Lung (tissue), 12 donors: ENCODE results near the gene SHANK3. TPM values are rescaled to one million over a fixed set of nuclear protein-coding genes. Genes with fewer than 3 reads are reported as not detected.

Experiments
- ATAC-seq: fragments of 200-7000 bp; cut with Tn5 transposase; one replicate; pipeline ENCODE4 v1.9.1; 2020; ENCODE audit warnings: moderate number of reproducible peaks; ENCODE audit not compliant: insufficient read depth, low FRiP score
- DNase-seq, 3 donors: peaks; one replicate each; pipeline ENCODE4 v3.0.0-alpha.2; 2013 to 2017
- H3K27ac ChIP-seq, 2 donors: one replicate each; pipeline ENCODE4 v1.5.1; 2013; ENCODE audit warnings: mild to moderate bottlenecking in 2 of 2, moderate library complexity in 2 of 2, control low read depth in 1 of 2, inconsistent platforms in 1 of 2, low read depth in 1 of 2, low read length in 1 of 2
- H3K27me3 ChIP-seq, 3 donors: one replicate each; pipeline ENCODE4 v1.5.1; 2013; ENCODE audit warnings: low read length in 2 of 3; ENCODE audit not compliant: control insufficient read depth in 3 of 3, insufficient read depth in 3 of 3
- H3K36me3 ChIP-seq, 4 donors: one replicate each; pipeline ENCODE4 v1.5.1; 2013; ENCODE audit warnings: low read length in 4 of 4, mild to moderate bottlenecking in 1 of 4, moderate library complexity in 1 of 4; ENCODE audit not compliant: control insufficient read depth in 4 of 4, insufficient read depth in 4 of 4
- H3K4me1 ChIP-seq, 5 donors: one replicate each; pipeline ENCODE4 v1.5.1; 2013; ENCODE audit warnings: low read length in 5 of 5, mild to moderate bottlenecking in 2 of 5, moderate library complexity in 1 of 5; ENCODE audit not compliant: control insufficient read depth in 5 of 5, insufficient read depth in 5 of 5
- H3K4me3 ChIP-seq: one replicate; pipeline ENCODE4 v1.5.1; 2013; ENCODE audit warnings: mild to moderate bottlenecking, control low read depth, moderate library complexity
- H3K9ac ChIP-seq, 2 donors: one replicate each; pipeline ENCODE4 v1.5.1; 2013; ENCODE audit warnings: low read length in 2 of 2, control low read depth in 1 of 2; ENCODE audit not compliant: insufficient read depth in 1 of 2
- H3K9me3 ChIP-seq, 4 donors: one replicate each; pipeline ENCODE4 v1.5.1; 2013; ENCODE audit warnings: low read length in 3 of 4, mild to moderate bottlenecking in 1 of 4, moderate library complexity in 1 of 4; ENCODE audit not compliant: control insufficient read depth in 4 of 4, insufficient read depth in 3 of 4
- CTCF ChIP-seq: IDR thresholded peaks from 2 replicates; pipeline ENCODE4 v1.5.1; 2012; ENCODE audit warnings: mild to moderate bottlenecking; ENCODE audit errors: control extremely low read depth, extremely low read depth
- WGBS, 2 donors: extraction: QIAGEN DNeasy Blood & Tissue Kit; methylation state at CpG; one replicate each; pipeline ENCODE4 v1.1.7; 2013; 5-methylcytosine and 5-hydroxymethylcytosine counted together
- polyA plus RNA-seq, 2 donors: library from polyadenylated mRNA; stranded (reverse); fragments of 200-250 nt; gene quantifications; one replicate each; pipeline ENCODE4 v1.2.1, GENCODE V29; 2013
- total RNA-seq, 2 donors: library from RNA; depleted of rRNA in 1 of 2; stranded (reverse); fragments of >200 nt in 1 of 2; gene quantifications; one replicate each; pipeline ENCODE4 v1.2.1, GENCODE V29; 2014 to 2021
- donor health status: control.
- donor health status: control.
- donor health status: Bipolar disorder and iron deficiency.
- donor health status: healthy.
- donor health status: DM: yes; HTN: yes; CAD: no.

The SHANK3 gene
- total and polyA plus RNA-seq, 4 donors = 15.5 to 44.0 (median 22.8) TPM

- H3K36me3 ChIP-seq = peaks cover 0 to 21% (median 6%) of the 10 kb centered on the region in 4 donors
- no peak overlapping the region for H3K27ac ChIP-seq
- H3K4me3 ChIP-seq = no peak overlapping the region
- WGBS, 2 donors = 85 to 88% methylated on average over 20 of the region's 20 CpGs
- H3K9me3 ChIP-seq = no peaks in the 10 kb centered on the region
- ATAC-seq = no peak
- H3K9ac ChIP-seq = no peak overlapping the region
- no peak for TF ChIP-seq CTCF
- H3K27me3 ChIP-seq = no peaks in the 10 kb centered on the region
- no peak for DNase-seq
- peaks cover 0 to 11% (median 6%) of the 10 kb centered on the region in 5 donors for H3K4me1 ChIP-seq
Measured at GRCh38 chr22:50702821-50703725, 30.4 kb downstream of the SHANK3 start.

GRCh38 chr22:50703726-50704509, 31.3 kb downstream of the SHANK3 start:
- no peak for ATAC-seq
- H3K27ac ChIP-seq = no peak overlapping the region
- H3K9me3 ChIP-seq = no peaks in the 10 kb centered on the region
- H3K9ac ChIP-seq = no peak overlapping the region
- H3K36me3 ChIP-seq = peaks cover 0 to 17% (median 5%) of the 10 kb centered on the region in 4 donors
- H3K4me3 ChIP-seq = no peak overlapping the region
- 78 to 85% methylated on average over 36 of the region's 36 CpGs for WGBS, 2 donors
- DNase-seq = no peak
- H3K4me1 ChIP-seq = peaks cover 0 to 9% (median 6%) of the 10 kb centered on the region in 5 donors
- TF ChIP-seq CTCF = no peak
- H3K27me3 ChIP-seq = no peaks in the 10 kb centered on the region

GRCh38 chr22:50704510-50705218, 32.0 kb downstream of the SHANK3 start:
- no peak overlapping the region for H3K9ac ChIP-seq
- peaks cover 0 to 21% (median 5%) of the 10 kb centered on the region in 4 donors for H3K36me3 ChIP-seq
- no peak for DNase-seq
- no peak for TF ChIP-seq CTCF
- peaks cover 0 to 9% (median 6%) of the 10 kb centered on the region in 5 donors for H3K4me1 ChIP-seq
- no peak for ATAC-seq
- H3K27me3 ChIP-seq = no peaks in the 10 kb centered on the region
- no peak overlapping the region for H3K4me3 ChIP-seq
- WGBS, 2 donors = 87 to 91% methylated on average over 36 to 37 of the region's 37 CpGs
- no peaks in the 10 kb centered on the region for H3K9me3 ChIP-seq
- H3K27ac ChIP-seq = no peak overlapping the region
